ENCODE results near the gene DENND1B.

DNA sequence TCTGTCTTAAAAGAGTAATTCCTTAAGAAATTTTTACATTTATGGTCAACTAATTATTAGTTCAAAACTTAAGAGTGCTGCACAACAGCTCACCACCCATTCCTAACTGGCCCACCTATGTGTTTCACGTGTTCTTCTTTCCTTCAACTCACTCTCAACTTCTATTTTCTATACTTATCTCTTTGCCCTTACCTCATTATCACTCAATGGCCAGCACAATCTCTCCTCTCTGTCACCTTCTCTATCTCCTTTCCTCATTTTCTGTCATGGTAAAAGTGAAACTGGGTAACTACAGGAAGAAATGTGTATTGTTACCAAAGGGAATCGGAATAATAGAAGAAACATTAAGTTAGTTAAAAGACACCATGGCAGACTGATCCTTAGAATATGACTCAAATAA is 43.1 kb downstream of the DENND1B start:
- no peak for TF ChIP-seq EZH2 (IDR thresholded peaks at IDR 0.05; ENCODE audit: borderline replicate concordance, low read depth, low read length, poor library complexity, severe bottlenecking)
- TF ChIP-seq CTCF (conservative IDR thresholded peaks at IDR 0.05; ENCODE audit: low read depth, low read length) = no peak
